ENCODE data around the gene IGDCC3.

DNA sequence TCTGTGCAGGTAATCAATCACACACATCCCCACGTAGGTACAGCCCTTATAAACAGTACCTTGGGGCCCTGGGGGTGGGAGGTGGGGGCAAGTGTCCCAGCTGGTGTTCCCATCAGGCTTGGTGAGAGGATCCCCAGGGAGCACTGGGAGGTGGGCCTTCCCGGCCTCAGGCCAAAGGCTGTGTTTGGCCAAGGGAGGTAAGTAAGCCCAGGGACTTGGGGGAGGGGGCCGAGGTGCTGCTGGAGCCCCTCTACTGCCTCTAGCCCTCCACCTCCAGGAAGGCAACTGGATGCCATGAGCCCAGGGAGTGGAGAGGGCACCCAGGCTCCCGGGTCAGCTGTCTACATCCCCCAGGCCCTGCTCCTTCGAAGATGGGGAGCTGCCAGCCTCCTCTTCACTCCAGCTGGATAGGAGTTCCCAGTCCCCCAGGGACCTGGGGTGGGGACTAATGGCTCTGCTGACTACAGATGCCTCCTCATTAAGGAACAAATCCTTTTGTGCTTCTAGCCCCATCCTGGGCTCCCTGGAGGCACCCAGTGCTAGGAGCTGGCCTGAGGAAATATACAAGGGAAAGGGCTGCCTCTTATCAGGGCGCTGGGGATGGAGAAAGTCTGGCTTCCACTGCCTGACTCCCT is 40.2 kb downstream of the IGDCC3 start:
- TF ChIP-seq, protein P1, sequence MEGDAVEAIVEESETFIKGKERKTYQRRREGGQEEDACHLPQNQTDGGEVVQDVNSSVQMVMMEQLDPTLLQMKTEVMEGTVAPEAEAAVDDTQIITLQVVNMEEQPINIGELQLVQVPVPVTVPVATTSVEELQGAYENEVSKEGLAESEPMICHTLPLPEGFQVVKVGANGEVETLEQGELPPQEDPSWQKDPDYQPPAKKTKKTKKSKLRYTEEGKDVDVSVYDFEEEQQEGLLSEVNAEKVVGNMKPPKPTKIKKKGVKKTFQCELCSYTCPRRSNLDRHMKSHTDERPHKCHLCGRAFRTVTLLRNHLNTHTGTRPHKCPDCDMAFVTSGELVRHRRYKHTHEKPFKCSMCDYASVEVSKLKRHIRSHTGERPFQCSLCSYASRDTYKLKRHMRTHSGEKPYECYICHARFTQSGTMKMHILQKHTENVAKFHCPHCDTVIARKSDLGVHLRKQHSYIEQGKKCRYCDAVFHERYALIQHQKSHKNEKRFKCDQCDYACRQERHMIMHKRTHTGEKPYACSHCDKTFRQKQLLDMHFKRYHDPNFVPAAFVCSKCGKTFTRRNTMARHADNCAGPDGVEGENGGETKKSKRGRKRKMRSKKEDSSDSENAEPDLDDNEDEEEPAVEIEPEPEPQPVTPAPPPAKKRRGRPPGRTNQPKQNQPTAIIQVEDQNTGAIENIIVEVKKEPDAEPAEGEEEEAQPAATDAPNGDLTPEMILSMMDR (IDR thresholded peaks at IDR 0.05) = no peak
- TF ChIP-seq POLR2A (IDR thresholded peaks at IDR 0.05) = no peak

Measured in uterus (tissue), 2 donors.